ENCODE measurements around the gene EXPH5. TPM values are rescaled to one million over a fixed set of nuclear protein-coding genes. Genes with fewer than 3 reads are reported as not detected.

Gene EXPH5
- total RNA-seq, 1 experiment from 2014 or later, result 13.5 TPM

DNA sequence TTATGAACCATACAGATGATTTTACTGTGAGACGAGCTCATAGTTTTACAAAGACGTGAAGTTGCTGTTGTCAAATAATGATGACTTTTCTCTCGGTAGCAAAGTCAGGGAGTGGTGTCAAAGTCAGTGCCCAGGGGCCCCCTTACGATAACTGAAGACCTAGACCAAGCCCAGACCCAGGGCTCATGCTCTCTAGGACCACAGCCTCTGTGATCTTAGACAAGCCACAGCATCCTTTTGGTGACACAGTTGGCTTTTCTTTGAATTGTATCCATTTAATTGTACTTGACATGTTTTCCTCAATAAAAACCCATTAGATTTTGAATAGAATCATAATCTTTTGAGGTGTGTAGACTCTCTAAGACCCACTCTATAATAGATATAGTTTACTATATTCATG, 77.4 kb downstream of the EXPH5 start:
- Histone ChIP-seq H3K79me2 (ENCODE audit: low read length) (no peaks in the 10 kb centered on the region), H3K36me3 (ENCODE audit: low read depth, low read length) (peaks cover 30% of the 10 kb centered on the region), H3K4me3 (ENCODE audit: low read length) (no peak overlapping the region), H3K27ac (ENCODE audit: low read length) (no peak overlapping the region), H3K9me3 (ENCODE audit: low read length) (no peaks in the 10 kb centered on the region), H4K20me1 (ENCODE audit: low read length) (no peaks in the 10 kb centered on the region), H3K4me2 (ENCODE audit: low read length) (no peak overlapping the region), H3K9me2 (replicated peaks; ENCODE audit: low read length) (no peaks in the 10 kb centered on the region), H2AFZ (ENCODE audit: low read length) (no peak overlapping the region), H3K4me1 (ENCODE audit: insufficient read depth, low read length) (no peaks in the 10 kb centered on the region), H3K27me3 (ENCODE audit: low read length) (no peaks in the 10 kb centered on the region), H3K9ac (ENCODE audit: low read length) (no peak overlapping the region), H3F3A (ENCODE audit: low read length, unreplicated experiment) (no peaks in the 10 kb centered on the region)
- TF ChIP-seq, protein P1, sequence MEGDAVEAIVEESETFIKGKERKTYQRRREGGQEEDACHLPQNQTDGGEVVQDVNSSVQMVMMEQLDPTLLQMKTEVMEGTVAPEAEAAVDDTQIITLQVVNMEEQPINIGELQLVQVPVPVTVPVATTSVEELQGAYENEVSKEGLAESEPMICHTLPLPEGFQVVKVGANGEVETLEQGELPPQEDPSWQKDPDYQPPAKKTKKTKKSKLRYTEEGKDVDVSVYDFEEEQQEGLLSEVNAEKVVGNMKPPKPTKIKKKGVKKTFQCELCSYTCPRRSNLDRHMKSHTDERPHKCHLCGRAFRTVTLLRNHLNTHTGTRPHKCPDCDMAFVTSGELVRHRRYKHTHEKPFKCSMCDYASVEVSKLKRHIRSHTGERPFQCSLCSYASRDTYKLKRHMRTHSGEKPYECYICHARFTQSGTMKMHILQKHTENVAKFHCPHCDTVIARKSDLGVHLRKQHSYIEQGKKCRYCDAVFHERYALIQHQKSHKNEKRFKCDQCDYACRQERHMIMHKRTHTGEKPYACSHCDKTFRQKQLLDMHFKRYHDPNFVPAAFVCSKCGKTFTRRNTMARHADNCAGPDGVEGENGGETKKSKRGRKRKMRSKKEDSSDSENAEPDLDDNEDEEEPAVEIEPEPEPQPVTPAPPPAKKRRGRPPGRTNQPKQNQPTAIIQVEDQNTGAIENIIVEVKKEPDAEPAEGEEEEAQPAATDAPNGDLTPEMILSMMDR (conservative IDR thresholded peaks at IDR 0.05; ENCODE audit: low read depth, low read length), result no peak
- TF ChIP-seq EZH2 (IDR thresholded peaks at IDR 0.05; ENCODE audit: low read length, unreplicated experiment) (no peak), EZH2phosphoT487 (IDR thresholded peaks at IDR 0.05; ENCODE audit: borderline replicate concordance, low read length) (no peak)
- CTCF ChIA-PET, result no interaction called here
- ATAC-seq (no peak), DNase-seq (no peak)
- intact Hi-C loops (cut with micrococcal nuclease), result no loop called here
- POLR2A ChIA-PET (ENCODE audit: unreplicated experiment), result no interaction called here
- BruUV-seq (replicated peaks), result no TSS peak

DNA sequence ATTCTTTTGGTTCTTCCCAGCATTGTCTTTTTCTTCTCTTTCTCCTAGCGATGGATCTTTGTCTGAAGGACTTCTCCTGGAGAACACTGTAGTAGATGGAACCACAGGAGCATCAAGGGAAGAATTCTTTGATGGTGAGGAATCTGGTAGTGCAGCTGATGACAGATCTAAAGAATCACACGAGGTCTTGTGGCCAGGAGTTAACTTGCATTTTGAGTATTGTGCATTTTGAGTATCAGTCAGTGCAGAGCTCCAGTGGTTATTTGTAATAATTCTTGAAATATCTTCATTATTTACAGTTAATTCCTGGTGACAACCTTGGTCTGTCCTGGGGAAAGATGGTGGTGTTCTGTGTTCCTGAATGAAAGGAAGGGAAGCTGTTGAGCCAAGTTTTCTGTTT, 80.9 kb downstream of the EXPH5 start:
- no peaks in the 10 kb centered on the region for H3K79me2 ChIP-seq (ENCODE audit: low read length)
- no peaks in the 10 kb centered on the region for H3K9me3 ChIP-seq (ENCODE audit: low read length)
- H3K9ac ChIP-seq (ENCODE audit: low read length), result no peak overlapping the region
- H3K4me2 ChIP-seq (ENCODE audit: low read length), result no peak overlapping the region
- no peaks in the 10 kb centered on the region for H3K9me2 ChIP-seq (replicated peaks; ENCODE audit: low read length)
- POLR2A ChIA-PET (ENCODE audit: unreplicated experiment), result no interaction called here
- no peak overlapping the region for H3K27ac ChIP-seq (ENCODE audit: low read length)
- DNase-seq, result no peak
- H2AFZ ChIP-seq (ENCODE audit: low read length), result no peak overlapping the region
- TF ChIP-seq EZH2phosphoT487 (IDR thresholded peaks at IDR 0.05; ENCODE audit: borderline replicate concordance, low read length) (no peak), EZH2 (IDR thresholded peaks at IDR 0.05; ENCODE audit: low read length, unreplicated experiment) (no peak)
- TF ChIP-seq, protein P1 (conservative IDR thresholded peaks at IDR 0.05; ENCODE audit: low read depth, low read length), result no peak
- CTCF ChIA-PET, result no interaction called here
- H4K20me1 ChIP-seq (ENCODE audit: low read length), result no peaks in the 10 kb centered on the region
- no peaks in the 10 kb centered on the region for H3K4me1 ChIP-seq (ENCODE audit: insufficient read depth, low read length)
- no peak for ATAC-seq
- intact Hi-C loops (cut with micrococcal nuclease), result no loop called here
- H3F3A ChIP-seq (ENCODE audit: low read length, unreplicated experiment), result no peaks in the 10 kb centered on the region
- H3K36me3 ChIP-seq (ENCODE audit: low read depth, low read length), result peaks cover 39% of the 10 kb centered on the region
- BruUV-seq (replicated peaks), result no TSS peak
- H3K27me3 ChIP-seq (ENCODE audit: low read length), result no peaks in the 10 kb centered on the region
- no peak overlapping the region for H3K4me3 ChIP-seq (ENCODE audit: low read length)

DNA sequence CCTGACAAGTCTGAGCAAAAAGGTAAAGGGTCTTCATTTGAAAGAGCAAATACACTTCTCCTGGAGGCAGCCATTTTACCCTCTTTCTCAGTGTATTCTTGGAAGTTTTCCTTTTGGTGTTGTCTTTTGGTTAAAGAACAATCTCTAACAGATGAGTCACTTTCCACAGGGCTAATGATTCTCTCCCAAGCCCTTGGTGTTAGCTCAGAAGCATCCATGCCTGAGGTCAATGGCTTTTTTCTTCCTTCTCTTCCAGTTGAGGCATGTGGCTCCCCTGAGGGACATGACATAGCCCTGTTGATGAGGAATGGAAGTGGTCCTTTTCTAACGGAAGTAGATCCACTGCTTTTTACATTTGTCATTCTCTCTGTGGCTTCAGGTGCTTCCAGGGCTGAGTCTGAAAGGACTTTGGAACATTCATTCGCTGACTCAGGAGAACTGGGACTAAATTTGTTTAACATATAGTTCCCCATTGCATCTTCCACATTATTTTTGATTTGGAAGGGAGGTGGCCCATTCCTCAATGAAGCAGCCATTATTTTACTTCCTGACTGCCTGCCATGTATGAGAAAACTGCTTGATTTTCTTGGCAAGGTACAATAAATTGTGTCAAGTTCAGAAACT, 81.6 kb downstream of the EXPH5 start:
- DNase-seq (peak; percentile 26), ATAC-seq (no peak)
- Histone ChIP-seq H3K36me3 (ENCODE audit: low read depth, low read length) (peaks cover 39% of the 10 kb centered on the region), H3K27ac (ENCODE audit: low read length) (no peak overlapping the region), H3K4me1 (ENCODE audit: insufficient read depth, low read length) (no peaks in the 10 kb centered on the region), H3K79me2 (ENCODE audit: low read length) (no peaks in the 10 kb centered on the region), H3K9ac (ENCODE audit: low read length) (no peak overlapping the region), H3K4me2 (ENCODE audit: low read length) (no peak overlapping the region), H4K20me1 (ENCODE audit: low read length) (no peaks in the 10 kb centered on the region), H3K9me3 (ENCODE audit: low read length) (no peaks in the 10 kb centered on the region), H3K4me3 (ENCODE audit: low read length) (no peak overlapping the region), H3K27me3 (ENCODE audit: low read length) (no peaks in the 10 kb centered on the region), H3F3A (ENCODE audit: low read length, unreplicated experiment) (no peaks in the 10 kb centered on the region), H3K9me2 (replicated peaks; ENCODE audit: low read length) (no peaks in the 10 kb centered on the region), H2AFZ (ENCODE audit: low read length) (no peak overlapping the region)
- POLR2A ChIA-PET (ENCODE audit: unreplicated experiment), result no interaction called here
- no TSS peak for BruUV-seq (replicated peaks)
- CTCF ChIA-PET, result no interaction called here
- TF ChIP-seq EZH2phosphoT487 (IDR thresholded peaks at IDR 0.05; ENCODE audit: borderline replicate concordance, low read length) (no peak), EZH2 (IDR thresholded peaks at IDR 0.05; ENCODE audit: low read length, unreplicated experiment) (no peak)
- TF ChIP-seq, protein P1 (conservative IDR thresholded peaks at IDR 0.05; ENCODE audit: low read depth, low read length), result no peak
- intact Hi-C loops (cut with micrococcal nuclease), result no loop called here
